Activated CD8-positive, alpha-beta memory T cell treated with anti-CD3 and anti-CD28 coated beads, Interleukin-2, amount 50 U/mL, for 1 hour (primary cell): Measurements from ENCODE around the gene MAN2A1.
"Not testable (repeated sequence)": the region's sequence is repeated elsewhere in the genome, so short reads cannot be mapped to it uniquely, and the experiment has no call there.

Experiments
- DNase-seq: peaks from one replicate; pipeline ENCODE4 v3.0.0-alpha.2; 2020; ENCODE audit errors: extremely low read depth

MAN2A1 gene

GRCh38 chr5:109866051-109866450, 176.3 kb downstream of the MAN2A1 start:
- no peak for DNase-seq

DNA sequence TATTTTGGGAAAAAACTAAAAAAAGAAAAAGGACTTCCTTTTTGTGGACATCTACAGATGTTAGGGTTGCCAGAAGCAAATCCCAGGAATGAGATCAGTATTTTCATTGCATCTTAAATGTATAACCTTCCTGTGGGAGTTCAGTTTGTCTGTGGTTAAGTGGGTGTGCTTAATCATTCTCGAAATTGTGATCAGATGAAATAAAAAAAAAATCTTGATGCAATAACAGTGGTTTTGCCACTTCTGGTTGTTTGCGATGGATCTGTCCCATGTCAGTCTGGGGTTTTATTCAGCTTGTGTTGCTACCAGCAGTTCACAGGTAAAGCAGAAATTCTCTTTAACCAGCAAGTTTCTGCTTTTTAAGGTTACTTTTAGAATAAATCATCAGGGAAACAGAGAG, 179.0 kb downstream of the MAN2A1 start:
- no peak for DNase-seq

- no peak for DNase-seq
These were observed 184.0 kb downstream of the MAN2A1 start for GRCh38 chr5:109873687-109874086.

DNA sequence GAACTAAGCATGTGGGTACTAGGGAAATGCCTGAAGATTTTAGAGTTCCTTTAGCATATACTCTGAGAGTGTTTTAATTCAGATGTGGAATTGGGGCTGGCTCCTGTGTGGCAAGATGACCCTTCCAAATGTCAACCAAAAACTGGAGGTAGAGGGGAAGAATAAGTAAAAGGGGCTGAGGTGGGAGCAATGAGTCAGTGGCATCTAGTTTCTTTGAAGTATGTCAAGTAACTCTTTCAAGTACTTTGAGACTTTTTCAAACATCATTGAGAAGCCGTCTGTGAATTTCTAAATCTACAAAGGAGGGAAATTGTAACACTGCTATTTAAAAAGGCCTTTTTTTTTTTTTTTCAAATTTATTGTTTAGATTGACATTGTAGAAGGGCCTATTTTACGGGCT, 184.4 kb downstream of the MAN2A1 start:
- DNase-seq: no peak

DNA sequence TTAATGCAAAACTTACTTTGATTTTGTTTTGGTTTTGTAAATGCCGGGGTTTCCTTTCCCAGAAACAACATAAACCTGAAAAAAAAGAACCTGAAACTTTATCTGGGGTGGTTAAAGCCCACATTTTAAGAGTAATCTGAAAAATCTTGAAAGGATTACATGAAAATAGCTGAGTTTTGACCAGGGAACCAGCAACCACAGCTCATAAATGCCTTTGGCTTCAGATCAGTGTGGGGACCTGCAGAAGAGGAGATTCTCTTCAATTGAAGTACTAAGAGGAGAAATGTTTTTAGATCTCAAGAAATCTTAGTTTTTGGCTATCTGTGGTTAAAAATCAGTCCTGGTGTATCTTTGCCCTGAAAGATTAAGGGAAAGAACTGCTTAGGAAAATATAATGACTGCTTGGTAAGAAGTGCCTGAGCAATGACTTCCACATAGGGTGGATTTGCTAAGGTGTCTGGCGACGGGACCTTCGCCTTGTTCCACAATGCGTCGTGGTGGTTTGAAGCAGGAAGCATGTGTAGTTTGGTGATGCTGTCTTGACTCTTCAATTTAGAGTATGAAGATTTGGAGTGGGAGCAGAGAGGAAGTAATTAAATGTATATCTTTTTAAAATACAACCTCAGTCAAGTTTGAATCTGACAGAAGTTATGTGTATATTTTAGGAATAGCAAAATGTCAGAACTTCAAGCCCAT, 186.5 kb downstream of the MAN2A1 start:
- no peak for DNase-seq

- no peak for DNase-seq
These were observed 187.4 kb downstream of the MAN2A1 start for GRCh38 chr5:109876941-109877669.

GRCh38 chr5:109877670-109878045, 187.9 kb downstream of the MAN2A1 start:
- no peak for DNase-seq

DNA sequence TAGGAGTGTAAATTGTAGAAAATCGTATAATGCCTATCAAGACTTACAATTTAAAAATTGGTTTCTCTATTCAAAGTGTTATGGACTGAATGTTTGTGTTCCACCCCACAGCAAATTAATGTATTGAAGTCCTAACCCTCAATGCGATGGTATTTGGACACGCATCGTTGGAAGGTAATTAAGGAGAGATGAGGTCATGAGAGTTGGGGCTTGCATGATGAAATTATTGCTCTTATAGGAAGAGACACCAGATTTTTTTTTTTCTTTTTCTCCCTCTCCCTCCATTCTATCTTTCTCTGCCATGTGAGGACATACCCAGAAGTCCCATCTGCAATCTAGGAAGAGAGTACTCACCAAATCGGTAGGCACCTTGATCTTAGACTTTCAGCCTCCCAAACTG, 189.2 kb downstream of the MAN2A1 start:
- DNase-seq: no peak

DNA sequence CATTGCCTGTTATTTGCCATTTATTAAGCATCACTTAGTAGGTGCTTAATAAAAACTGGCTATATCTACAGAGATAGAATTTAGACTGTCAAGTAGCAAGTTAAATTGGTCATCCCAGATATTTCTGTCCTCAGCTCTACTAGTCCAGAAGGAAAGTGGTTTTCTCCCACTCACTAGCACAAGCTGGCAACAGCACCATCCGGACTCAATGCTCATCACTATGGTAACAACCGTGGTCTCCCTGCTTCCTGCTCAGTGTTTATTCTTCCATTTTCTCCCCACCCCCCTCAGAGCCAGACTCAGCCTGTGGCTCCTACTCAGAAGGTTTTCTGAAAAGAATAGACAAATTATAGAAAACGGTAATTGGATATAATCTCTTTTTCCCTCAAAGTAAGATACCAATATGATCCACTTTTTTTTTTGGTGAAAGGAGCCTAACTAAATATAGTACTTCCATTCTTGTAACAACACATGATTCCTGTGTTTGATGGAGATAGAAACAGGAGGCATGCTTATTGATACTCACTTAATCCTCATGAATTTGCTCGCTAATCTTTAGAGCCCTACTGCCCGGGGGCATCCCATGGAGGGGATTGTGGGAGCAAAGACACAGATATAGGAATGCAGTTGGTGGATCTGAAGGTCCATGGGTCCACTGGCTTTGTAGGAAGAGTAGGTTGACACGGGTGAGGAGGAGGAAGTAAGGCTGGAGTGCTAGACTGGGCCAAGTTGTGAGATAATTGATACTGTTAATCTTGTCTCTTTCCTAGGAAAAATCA, 191.4 kb downstream of the MAN2A1 start:
- DNase-seq: no peak

DNA sequence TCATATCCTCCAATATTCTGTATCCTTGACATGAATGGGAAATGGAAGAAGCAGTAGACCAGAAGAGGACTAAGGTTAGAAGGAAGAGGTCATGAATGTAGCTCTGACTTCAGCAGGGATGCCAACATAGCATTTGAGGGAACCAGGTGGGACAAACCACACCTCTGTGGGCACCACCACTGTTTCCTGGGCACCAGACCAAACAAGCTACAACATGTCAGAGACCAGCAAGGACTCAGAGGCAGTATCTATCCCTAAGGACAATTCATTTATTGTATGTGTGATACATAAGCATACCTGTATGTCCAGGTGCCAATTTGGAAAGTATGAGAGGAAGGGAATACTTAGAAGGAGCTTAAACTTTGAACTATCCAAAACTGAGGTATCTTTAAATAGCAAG, 192.8 kb downstream of the MAN2A1 start:
- DNase-seq: no peak

- no peak for DNase-seq
These were observed 194.9 kb downstream of the MAN2A1 start for GRCh38 chr5:109884676-109885075.

- no peak for DNase-seq
These were observed 195.5 kb downstream of the MAN2A1 start for GRCh38 chr5:109885205-109885604.

GRCh38 chr5:109888989-109889388, 199.3 kb downstream of the MAN2A1 start:
- DNase-seq: no peak

DNA sequence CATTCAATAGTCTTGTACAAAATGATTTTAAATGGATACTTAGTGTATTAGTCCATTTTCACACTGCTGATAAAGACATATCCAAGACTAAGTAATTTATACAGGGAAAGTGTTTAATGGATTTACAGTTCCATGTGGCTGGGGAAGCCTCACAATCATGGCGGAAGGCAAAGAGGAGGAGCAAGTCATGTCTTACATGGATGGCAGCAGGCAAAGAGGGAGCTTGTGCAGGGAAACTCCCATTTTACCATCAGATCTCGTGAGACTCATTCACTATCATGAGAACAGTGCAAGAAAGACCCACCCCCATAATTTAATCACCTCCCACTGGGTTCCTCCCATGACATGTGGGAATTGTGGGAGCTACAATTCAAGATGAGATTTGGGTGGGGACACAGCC, 203.5 kb downstream of the MAN2A1 start:
- DNase-seq: not testable (repeated sequence)

DNA sequence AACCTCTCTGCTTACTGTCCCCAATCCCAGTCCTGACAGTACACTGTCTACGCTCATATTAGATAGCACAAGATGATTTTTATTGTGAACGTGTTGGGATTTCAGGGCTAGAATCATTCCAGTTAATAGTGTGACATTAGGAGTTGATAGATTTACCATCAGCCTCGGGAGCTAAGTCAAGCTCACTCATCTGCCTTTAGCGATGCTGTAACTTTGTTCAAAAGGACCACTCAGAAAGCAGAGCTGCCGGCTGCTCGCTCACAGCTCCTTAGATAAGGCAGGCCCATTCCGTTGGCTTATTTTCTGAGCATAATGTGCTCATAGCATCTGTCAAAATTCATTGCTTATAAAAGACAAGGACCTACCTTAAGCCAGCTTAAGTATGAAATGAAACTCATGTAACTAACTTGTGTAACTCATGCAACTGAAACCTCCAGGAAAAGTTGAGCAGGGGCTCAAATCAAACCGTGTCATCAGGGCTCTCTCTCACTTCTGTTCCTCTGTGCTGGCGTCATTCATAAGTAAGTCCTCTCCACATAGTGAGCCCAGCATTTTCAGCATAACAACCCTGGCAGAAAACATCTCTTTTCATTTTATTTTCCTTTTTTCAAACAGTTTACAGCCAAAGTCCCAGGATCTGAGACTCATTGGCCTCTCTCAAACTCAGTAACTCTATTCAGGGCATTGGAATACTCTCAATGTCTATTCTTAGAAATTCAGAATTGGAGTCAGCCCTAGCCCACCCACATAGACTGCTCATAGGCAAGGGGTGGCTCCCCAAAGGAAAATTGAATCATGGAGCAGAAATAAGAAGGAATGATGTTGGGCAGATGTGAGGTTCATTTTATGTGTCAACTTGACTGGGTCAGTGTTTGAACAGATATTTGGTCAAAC, 208.8 kb downstream of the MAN2A1 start:
- DNase-seq: no peak

DNA sequence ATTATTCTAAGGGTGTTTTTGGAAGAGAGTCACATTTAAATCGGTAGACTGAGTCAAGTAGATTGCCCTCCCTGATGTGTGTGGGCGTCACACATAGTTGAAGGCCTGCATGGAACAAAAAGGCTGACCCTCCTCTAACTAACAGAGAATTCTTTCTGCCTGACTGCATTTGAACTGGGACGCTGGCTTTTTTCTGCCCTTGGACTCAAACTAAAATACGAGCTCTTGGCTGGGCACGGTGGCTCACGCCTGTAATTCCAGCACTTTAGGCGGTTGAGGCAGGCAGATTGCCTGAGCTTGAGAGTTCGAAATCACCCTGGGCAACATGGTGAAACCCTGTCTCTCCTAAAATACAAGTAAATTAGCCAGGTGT, 209.4 kb downstream of the MAN2A1 start:
- DNase-seq: no peak

- DNase-seq: no peak
These were observed 210.7 kb downstream of the MAN2A1 start for GRCh38 chr5:109900461-109900860.

DNA sequence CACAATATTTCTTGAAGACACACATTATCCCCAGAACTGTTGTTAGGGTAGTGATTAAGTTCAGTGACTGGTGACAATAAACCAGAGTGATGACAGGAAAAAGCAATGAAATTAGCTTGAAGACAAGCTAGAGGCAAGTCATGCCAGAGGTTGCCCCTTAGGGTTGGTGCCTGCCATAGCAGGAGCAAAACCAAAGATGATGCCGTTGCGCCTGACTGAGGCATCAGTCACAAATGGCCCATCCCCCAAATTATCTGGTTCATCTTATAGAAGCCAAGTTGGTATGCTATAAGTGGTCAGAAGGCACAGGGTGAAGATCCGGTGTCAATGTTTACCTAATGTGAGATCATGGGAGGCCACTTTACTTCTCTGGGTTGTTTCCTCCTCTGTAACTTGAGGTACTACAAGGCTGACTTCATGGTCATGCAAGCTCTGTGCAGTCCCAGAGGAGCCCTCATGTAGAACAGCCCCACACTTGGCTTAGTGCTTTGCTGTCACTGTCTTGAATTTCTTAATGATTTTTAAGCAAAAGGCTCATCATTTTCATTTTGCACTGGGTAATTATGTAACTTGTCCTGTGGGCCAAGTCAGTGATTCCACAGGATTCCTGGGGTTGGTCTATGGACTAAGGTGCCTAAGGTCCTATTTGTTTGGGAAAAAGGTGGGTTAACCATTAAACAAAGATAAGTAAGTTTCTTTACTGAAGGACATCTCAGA, 211.3 kb downstream of the MAN2A1 start:
- DNase-seq: no peak

GRCh38 chr5:109901628-109901981, 211.9 kb downstream of the MAN2A1 start:
- DNase-seq: no peak

- no peak for DNase-seq
These were observed 213.3 kb downstream of the MAN2A1 start for GRCh38 chr5:109903061-109903460.

- DNase-seq: no peak
These were observed 216.2 kb downstream of the MAN2A1 start for GRCh38 chr5:109905906-109906305.
